ENCODE results near the gene TBC1D17.

The TBC1D17 gene

GRCh38 chr19:49877879-49878743 lies 609 bp downstream of the TBC1D17 start:
- DNase-seq (ENCODE audit: low read depth): peak; percentile 82

- no peak for DNase-seq (ENCODE audit: low read depth)
These were observed 1.2 kb downstream of the TBC1D17 start for GRCh38 chr19:49878744-49879070.

GRCh38 chr19:49879243-49879963 lies 1.9 kb downstream of the TBC1D17 start:
- no peak for DNase-seq (ENCODE audit: low read depth)

GRCh38 chr19:49880162-49880869 lies 2.8 kb downstream of the TBC1D17 start:
- DNase-seq (ENCODE audit: low read depth): no peak

- DNase-seq (ENCODE audit: low read depth): no peak
These were observed 3.7 kb downstream of the TBC1D17 start for GRCh38 chr19:49881186-49881585.

- DNase-seq (ENCODE audit: low read depth): no peak
These were observed 4.3 kb downstream of the TBC1D17 start for GRCh38 chr19:49881672-49882394.

- DNase-seq (ENCODE audit: low read depth): no peak
These were observed 5.1 kb downstream of the TBC1D17 start for GRCh38 chr19:49882643-49883042.

GRCh38 chr19:49883094-49883493 lies 5.6 kb downstream of the TBC1D17 start:
- DNase-seq (ENCODE audit: low read depth): no peak

- DNase-seq (ENCODE audit: low read depth): no peak
These were observed 6.6 kb downstream of the TBC1D17 start for GRCh38 chr19:49884109-49884508.

GRCh38 chr19:49884760-49885159 lies 7.3 kb downstream of the TBC1D17 start:
- DNase-seq (ENCODE audit: low read depth): no peak

GRCh38 chr19:49887037-49887664 lies 9.6 kb downstream of the TBC1D17 start:
- DNase-seq (ENCODE audit: low read depth): no peak

GRCh38 chr19:49887665-49888509 lies 10.4 kb downstream of the TBC1D17 start:
- no peak for DNase-seq (ENCODE audit: low read depth)

- no peak for DNase-seq (ENCODE audit: low read depth)
These were observed 11.0 kb downstream of the TBC1D17 start for GRCh38 chr19:49888510-49888824.

- DNase-seq (ENCODE audit: low read depth): no peak
These were observed 11.7 kb downstream of the TBC1D17 start for GRCh38 chr19:49889038-49889686.

- no peak for DNase-seq (ENCODE audit: low read depth)
These were observed 12.3 kb downstream of the TBC1D17 start for GRCh38 chr19:49889687-49890348.

GRCh38 chr19:49890349-49891311 lies 13.1 kb downstream of the TBC1D17 start:
- DNase-seq (ENCODE audit: low read depth): no peak

GRCh38 chr19:49891393-49891792 lies 13.9 kb downstream of the TBC1D17 start:
- DNase-seq (ENCODE audit: low read depth): no peak

- no peak for DNase-seq (ENCODE audit: low read depth)
These were observed 15.2 kb downstream of the TBC1D17 start for GRCh38 chr19:49892716-49893115.

All from non-pigmented ciliary epithelial cell (primary cell).